GM18861 (cell line): ENCODE measurements around the gene CDC42EP4.
"Not testable (repeated sequence)": the region's sequence is repeated elsewhere in the genome, so short reads cannot be mapped to it uniquely, and the experiment has no call there.

ENCODE experiments used
- ATAC-seq: cut with Tn5 transposase; IDR thresholded peaks from one replicate; pipeline ENCODE4 v1.9.1; 2021; ENCODE audit not compliant: unreplicated experiment

CDC42EP4 gene

GRCh38 chr17:73323409-73324159, 11.8 kb upstream of the CDC42EP4 start:
- ATAC-seq, result no peak

DNA sequence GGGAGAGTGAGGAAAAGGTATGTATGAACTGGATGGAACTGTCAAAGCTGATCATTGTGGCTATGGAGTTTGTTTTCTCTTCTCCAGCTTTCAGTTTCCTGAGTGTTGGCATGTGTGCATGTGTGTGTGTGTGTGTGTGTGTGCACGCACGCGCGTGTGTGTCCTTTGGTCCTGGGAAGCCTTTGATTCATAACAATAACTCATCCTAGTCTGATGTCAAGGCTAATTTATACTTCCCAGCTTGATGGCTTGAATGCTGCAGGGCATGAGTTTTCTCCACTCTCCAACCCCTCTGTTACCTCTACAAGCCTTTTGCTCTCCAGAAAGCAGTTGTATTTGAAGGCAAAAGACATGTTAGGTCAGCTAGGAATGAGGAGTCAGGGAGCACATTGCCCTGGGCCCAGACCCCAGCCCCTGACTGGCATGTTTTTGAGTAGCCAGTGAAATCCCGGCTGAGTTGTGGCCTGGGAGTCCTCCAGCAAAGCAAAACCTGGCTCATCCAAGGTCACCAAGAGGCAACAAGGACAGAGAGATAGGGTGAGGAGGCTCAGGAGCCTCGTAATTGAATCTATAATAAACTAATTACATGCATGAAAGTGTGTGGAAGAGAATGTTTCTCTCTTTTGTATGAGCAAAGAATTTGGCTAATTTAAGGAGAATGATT, 8.9 kb upstream of the CDC42EP4 start:
- no peak for ATAC-seq

DNA sequence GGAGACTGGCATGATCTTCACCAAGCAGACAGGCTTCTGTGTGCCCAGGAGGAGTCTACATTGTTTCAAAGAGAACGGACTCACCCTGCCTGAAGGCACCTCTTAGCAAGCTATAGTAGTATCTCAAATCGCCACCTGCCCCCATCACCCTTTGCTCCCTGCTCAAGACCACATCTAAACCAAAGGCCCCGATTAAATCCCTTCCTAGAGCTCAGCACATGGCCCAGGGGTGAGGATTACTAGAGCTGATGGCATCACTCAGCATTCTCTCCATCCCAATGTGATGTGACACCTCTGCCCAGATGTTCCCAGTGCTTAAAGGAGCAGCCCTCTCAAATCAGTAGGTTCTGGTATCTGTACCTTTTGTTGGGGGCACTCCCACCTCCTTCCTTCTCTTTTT, 8.0 kb upstream of the CDC42EP4 start:
- no peak for ATAC-seq

GRCh38 chr17:73318836-73319235, 7.0 kb upstream of the CDC42EP4 start:
- no peak for ATAC-seq

DNA sequence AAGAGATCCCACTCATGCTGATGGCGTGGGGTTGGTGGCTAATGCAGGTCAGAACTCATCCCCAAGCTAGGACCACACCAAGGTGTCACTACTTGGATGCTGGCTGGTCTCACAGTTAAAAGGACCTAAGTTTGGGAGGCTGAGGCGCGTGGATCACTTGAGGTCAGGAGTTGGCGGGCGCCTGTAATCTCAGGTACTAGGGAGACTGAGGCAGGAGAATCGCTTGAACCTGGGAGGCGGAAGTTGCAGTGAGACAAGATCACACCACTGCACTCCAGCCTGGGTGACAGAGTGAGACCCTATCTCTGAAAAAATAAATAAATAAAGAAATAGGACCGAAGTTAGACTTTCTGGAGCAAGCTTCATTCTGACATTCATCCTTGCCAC, 6.6 kb upstream of the CDC42EP4 start:
- ATAC-seq, result no peak

DNA sequence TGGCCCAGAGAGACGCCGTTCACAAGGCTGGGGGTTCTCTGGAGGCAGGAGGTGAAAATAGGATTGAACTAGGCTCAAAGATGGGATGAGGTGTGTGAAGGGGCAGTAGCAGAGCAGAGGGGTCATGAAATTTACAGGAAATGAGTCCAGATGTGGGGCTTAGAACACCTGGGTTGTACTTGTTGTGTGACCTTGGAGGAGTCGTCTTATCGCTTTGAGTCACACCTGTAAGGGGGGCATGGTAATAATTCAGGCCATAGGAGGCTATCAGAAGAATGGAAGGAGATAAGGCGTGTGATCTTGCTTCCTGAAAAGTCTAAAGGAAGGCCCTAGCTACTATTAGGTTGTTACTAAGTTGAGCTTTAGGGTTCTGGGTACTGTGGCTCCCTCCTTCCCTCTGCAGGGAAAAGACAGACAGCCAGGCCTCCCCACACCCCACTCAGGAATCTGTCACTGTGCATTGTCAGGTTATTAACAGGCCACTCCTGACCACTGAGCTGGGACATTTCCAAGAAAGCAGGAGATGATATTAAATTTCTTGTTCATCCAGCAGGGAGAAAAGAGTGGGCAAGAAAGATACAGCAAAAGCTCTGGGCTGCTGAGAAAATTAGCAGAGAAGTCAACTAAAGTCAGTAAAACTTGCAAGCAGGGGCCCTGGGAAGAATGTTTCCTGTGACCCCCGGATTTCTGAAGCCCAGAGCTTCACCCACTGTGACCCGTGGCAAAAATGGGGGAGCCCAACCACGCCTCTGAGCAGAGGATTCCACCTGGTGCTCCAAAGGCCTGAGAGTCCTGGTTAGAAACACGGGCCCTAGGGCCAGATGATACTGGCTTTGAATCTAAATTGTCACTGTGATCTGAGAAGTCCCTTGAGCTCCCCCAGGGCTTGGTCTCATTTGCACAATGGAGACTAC, 6.0 kb upstream of the CDC42EP4 start:
- peak; percentile 12 for ATAC-seq

DNA sequence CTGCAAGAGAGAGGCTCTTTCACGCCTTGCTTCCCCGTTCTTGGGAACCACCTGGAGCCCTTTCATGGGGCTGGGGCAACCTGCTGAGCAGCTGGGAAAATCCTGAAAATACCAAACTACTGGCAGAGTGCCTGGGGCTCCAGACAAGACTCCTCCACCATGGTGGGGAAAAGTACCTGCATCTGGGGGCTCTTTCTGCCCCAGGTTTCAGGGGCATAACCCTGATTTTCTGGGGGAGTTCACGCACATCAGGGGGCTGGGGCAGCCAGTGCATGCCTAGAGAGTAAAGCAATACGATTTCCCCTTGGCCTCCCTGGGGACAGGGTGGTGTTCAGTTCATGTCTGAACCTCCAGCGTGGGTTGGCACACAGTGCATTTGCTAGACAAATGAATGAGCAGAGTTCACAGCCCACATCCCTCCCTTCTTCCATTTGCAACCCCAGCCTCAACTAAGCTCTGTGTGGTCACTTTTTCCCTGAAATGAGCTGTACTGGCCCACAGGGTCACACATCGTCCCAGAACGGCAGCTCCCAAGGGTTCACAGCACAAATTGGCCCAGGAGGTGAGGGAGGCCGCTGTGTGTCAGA, 5.2 kb upstream of the CDC42EP4 start:
- ATAC-seq, result peak; percentile 79

- ATAC-seq, result no peak
Measured at GRCh38 chr17:73315471-73315870, 3.7 kb upstream of the CDC42EP4 start.

DNA sequence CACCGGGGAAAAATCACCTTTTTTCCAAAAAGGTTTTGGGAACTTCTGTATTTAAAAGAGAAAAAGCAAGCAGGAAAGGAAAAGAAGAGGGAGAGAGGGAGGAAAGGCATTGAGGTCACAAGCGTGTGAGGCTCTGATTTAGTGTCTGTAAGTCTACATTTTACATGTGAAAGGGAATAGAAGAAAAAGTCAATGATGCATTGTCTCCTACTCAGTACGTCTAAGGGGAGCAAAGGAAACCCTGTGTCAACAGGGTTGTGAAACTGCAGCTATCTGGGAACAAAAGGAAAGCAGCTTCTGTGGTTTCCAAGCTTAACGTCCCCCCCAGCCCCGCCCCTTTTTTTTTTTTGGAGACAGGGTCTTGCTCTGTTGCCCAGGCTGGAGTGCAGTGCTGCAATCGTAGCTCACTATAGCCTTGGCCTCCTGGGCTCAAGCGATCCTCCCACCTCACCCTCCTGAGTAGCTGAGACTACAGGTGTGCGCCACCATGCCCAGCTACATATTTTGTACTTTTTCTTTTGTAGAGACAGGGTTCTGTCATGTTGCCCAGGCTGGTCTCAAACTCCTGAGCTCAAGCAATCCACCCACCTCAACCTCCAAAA, 1.8 kb upstream of the CDC42EP4 start:
- no peak for ATAC-seq

- ATAC-seq, result not testable (repeated sequence)
Measured at GRCh38 chr17:73312887-73313286, 1.1 kb upstream of the CDC42EP4 start.

DNA sequence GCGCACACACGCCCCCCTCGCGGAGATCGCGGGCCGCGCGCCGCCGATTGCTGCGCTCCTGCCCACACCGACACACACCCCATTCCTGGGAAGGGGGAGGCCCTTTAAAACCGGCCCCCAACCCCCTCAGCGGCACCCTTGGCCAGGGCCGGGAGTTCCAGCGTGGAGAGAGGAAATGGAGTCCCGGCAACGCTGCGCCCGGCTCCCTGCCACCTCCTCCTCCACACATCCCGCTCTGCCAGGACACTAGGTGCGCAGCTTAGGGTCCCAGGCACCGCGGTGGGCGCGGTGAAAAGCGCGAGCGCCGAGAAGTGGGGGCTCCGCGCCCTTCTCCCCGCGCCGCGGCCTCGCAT, 397 bp downstream of the CDC42EP4 start:
- no peak for ATAC-seq

DNA sequence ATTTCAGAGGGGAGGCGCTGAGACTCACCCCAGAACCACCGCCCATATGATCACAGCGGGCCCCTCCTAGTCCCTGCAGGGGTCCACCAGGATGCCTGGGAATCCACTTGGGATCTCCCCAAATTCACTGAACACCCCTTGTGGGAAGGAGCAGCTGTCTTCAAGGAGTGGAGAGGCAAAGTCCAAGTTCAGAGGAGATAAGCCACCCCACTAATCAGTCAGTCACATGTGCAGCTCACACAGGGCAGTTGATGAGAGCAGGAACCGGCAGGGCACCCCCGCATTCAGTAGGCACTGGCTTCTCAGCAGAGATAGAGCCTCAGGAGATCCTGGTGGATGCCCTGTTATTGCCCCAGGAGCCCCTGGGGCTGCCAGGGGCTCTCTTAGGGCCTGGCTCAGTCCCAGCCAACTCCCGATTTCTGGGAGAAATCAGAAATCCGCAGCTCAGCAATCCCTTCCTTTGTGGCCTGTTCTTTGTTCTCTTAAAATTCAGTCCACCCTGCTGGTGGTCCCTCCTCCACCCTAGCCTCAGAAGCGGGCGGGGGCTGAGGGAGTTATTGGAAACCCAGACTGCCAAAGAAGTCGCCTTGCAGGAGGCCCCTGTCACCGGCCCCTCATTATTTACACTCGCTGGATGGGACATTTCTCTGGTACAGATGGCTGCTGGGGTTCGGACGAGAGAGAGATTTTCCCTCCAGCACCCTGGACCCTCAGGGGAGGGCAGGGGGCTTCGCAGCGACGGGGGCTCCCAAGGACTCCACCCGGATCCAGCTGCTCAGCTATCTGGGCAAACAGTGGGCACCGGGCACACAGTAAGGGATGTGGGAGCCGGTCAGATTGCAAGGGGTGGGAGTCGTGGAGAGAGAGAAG, 1.8 kb downstream of the CDC42EP4 start:
- no peak for ATAC-seq

GRCh38 chr17:73308959-73309358, 2.8 kb downstream of the CDC42EP4 start:
- ATAC-seq, result not testable (repeated sequence)

GRCh38 chr17:73308017-73308823, 3.6 kb downstream of the CDC42EP4 start:
- no peak for ATAC-seq

- ATAC-seq, result no peak
Measured at GRCh38 chr17:73307130-73307529, 4.7 kb downstream of the CDC42EP4 start.

DNA sequence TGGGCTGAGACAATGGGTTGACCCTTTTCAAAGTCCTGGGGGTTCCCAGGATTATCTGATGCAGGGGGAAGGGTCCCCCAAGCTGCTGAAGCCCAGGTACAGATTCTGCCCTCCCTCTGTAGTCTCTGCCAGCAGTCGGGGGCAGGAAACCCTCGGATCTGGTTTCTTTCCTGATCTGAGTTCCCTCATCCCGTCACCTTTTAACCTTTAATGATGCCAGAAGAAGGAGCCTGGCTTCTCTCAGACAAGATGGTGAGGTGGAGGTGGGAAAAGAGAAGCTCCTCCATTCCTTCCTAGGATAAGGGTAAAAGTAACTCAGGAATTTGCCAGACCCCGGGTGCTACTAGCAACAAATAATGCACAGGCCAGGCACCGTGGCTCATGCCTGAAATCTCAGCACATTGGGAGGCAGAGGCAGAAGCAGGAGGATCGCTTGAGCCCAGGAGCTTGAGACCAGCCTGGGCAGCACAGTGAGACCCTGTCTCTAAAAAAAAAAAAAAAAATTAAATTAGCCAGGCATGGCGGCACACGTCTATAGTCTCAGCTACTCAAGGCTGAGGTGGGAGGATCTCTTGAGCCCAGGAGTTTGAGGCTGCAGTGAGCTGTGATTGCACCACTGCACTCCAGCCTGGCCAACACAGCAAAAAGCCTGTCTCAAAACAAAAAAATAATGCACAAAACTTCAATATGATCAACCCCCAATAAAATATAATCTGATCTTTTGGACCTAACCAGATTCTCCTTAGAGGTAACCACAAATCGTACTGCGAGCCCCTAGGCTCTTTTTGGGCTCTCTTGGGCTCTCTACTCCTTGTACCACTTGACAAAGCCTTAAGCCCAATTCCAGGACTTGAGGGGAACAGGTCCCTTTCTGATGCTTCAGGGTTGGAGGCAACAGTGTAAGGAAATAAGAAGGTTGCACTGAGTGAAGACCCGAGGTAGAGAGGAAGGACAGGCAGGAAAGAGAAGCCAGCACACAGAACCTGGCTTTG, 5.7 kb downstream of the CDC42EP4 start:
- no peak for ATAC-seq

DNA sequence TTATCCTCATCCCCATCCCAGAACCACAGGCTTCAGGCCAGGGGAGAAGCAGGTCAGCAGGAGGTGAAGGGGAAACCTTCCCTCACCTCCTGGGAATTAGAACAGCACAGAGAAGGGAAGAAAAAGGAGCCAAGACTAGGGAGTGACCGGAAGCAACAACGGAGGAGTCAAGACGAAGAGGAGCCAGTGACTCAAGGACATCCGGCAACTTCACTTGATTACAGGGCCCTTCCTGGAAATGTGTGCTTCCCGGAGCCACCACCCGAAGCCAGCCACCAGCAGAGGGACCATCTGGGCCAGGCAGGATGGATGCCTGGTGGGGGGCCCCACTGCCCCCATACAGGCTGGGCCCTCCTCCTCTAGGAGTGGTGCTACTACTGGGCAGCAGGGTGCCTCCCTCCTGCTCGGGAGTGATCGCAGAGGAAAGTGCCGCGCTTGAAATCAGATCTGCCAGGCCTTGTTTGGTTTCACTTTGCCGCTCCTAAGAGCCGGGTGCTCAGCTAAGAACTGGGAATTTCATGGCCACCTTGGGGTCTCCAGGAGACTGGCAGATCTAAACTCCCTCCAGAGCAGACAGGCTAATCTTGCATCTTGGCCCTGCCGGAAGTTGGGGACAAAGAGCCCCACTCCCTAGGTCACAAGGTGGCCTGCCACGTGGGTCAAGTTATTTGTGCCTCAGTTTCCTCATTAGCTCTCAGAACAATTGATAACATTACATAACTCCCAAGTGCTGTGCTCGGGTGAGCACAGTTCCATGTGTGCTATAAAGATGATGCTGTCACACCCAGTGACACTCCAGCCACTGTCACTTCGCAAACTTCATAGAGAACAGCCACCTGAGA, 6.6 kb downstream of the CDC42EP4 start:
- no peak for ATAC-seq
